ENCODE measurements around the gene DNASE1L1.

The DNASE1L1 gene

DNA sequence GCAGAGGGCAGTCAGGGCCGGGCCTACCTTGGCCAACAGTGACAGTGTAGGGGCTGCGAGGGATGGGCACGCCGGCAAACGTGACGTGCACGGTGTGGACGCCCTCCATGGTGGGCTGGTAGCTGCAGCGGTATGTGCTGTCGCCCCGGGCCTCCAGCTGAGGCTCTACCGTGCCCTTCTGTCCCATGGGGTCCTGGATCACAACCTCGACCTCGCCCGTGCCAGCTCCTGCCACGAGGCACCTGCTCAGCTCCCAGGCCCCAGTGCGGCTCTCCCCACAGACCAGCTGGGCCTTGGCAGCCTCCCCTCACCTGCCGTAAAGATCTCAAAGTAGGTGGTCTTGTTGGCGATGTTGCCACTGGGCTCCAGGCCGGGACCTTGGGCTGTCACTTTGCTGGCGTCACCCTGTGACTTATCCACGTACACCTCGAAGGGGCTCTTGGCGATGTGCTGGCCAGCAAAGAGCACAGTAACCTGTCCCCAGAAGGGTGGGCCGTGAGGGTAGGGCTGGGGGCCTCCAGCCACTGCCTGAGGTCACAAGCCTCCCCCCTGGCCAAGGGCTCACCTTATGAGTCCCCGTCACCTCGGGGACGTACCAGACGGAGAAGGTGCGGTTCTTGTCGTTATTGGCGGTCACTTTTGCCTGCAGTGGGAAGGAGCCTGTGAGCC is 42.9 kb downstream of the DNASE1L1 start:
- no peak for DNase-seq

DNA sequence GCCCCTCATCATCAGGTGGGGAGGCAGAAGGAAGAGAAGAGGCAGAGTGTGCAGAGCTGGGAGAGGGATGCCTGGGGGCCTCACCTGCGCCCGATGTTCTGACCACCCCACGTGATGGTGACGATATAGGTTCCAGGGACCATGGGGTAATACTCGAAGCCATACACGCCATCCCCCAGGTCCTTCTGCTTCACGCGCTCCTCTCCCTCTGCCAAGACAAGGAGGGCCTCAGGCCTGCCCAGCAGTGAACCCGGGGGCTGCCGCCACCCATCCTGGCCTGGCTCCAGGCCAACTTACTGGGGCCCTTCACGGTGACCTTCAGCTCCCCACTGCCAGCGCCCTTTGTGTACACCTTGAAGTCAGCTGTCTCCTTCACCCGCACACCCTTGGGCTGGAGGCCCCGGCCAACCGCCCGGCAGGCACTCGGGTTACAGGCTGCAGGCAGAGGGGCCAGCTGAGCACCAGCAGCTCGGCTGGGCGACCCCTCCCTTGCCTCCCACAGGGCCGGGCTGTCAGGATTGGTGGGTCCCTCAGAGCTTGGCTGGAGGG is 43.9 kb downstream of the DNASE1L1 start:
- DNase-seq, result no peak

DNA sequence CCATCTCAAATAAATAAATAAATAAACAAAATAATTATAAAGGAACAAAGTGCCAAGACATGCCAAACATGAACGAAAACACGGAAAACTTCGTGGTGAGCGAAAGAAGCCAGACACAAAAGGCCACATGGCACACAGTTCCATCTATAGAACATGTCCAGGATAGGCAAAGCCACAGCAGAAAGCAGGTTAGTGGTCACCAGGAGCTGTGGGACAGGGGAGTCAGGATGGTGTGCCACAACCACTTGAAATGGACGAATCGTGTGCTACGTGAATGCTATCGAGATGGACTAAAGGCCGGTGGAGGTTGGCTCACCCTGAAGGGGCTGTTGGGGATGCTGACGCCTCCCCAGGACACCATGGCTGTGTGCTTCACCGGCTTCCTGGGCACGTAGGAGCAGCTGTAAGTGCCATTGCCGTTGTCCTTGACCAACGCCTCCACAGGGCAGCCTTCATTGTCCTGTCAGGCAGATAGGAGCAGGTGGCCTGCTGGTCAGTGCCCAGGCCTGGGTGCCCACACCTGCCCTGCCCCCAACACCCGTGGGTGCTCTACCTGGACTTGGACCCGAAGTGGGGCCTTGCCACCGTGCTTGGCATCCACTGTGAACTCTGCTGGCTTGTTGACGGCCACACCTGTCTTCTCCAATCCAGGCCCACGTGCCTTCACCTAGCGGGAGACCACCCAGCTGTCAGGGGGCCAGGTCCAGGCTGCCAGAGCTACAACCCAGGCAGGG is 45.2 kb downstream of the DNASE1L1 start:
- no peak for DNase-seq

DNA sequence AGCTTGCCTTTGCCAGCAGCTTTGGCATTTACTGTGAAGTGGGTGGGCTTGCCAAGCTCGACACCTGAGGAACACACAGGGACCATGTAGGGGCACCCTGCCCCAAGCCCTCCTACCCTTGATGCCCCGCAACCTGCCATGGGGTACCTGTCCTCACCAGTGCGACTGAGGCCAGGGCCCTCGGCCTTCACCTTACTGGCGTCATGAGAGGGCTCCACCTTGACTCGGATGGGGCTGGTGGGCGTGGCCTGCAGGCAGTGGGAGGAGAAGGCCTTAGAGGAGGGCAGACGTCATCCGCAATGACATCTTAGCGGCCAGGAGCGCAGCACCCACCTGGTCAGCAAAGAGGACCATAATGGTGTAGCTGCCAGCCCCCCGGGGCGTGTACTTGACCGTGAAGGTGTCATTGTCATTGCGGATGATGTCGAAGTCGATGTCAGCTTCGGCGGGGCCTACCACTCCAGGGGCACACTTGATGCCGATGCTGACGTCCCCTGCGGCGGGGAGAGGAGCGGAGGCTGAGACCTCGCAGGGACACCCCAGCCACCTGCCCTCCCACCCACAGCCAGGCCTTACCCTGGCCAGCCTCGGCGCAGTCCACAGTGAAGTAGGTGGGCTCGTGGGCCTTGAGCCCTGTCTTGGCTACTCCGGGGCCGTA is 46.8 kb downstream of the DNASE1L1 start:
- DNase-seq, result no peak

DNA sequence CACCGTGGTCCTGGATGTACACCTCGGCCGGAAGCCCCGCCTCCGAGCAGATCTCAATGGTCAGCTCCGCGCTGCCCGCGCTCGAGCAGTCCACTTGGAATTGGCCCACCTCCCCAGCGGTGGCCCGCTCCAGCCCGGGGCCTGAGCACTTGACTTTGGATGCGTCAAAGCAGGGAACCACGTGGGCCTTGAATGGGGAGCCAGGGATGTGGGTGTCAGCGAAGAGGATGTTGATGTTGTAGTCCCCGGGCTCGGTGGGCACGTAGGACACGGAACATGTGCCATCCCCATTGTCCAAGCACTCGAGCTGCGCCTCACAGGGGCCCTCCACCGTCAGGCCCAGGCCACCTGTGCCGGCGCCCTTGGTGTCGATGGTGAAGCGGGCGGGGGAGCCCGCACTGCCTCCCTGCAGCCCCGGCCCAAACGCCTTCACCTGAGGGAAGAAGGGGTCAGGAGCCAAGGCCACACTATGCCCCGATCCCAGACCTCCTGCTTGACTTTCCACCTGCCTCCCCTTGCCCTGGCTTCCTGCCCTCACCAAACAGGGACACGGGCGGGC is 48.8 kb downstream of the DNASE1L1 start:
- no peak for DNase-seq

DNA sequence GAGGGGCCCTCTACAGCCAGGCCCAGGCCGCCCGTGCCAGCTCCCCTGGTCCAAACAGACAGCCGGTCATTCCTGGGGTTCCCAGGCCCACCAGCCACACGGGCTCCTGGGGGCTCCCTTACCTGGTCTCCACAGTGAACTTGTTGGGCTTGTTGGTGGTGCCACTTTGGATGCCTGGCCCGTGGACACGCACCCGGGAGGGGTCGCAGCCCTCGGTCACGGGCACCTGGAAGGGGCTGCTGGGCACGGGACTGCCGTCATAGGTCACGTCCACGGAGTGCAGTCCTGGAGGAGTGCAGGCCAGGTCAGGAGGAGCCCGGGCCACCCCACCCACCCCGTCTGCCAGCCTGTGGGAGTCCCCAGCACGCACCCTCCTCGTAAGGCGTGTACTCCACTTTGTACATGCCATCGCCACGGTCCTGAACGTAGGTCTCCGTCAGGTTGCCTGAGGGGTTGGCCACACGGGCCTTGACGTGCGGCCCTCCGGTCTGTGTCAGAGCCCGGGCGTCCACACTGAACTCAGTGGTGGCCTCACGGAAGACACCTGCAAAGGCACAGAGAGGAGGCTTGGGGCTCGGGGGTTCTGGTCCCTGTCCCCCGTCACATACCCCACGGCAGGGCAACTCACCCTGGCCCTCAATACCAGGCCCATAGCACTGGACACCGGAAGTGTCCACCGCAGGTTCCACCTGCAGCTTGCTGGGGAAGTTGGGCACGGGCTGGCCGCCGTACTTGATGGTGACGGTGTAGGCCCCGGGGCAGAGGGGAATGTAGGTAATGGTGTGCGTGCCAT is 49.5 kb downstream of the DNASE1L1 start:
- no peak for DNase-seq

DNA sequence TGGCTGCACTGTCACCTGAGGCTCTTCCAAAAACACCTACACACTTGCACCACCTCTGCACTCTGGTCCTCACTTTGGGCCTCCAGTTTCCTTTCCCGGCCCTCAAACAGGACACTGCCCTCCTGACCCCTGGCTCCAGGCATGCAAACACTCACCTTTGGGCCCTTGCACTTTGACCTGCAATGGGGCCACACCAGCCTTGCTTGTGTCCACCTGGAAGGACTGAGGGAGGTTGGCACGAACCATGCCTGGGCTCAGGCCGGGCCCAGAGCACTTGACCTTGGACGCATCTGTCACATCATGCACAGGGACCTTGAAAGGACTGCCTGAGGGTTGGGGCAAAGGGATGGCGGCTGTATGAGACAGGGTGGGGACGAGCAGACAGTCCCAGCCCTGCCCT is 50.2 kb downstream of the DNASE1L1 start:
- no peak for DNase-seq

DNA sequence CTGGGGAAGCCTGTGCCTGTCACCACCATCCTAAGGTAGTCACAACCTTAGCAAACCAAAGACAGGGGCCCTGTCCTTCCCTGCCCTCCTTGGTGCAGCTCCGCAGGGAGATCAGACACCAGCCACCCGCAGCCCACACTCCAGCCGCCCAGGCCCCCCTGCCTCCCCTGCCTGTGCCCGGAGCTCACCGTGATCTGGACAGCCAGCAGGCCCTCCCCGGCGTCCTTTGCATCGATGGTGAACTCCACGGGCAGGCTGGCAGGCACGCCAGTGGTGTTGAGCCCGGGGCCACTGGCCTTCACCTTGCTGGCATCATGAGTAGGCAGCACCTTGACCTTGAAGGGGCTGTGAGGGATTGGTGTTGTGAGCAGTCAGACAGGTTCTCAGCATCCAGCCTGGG is 51.0 kb downstream of the DNASE1L1 start:
- DNase-seq, result no peak

DNA sequence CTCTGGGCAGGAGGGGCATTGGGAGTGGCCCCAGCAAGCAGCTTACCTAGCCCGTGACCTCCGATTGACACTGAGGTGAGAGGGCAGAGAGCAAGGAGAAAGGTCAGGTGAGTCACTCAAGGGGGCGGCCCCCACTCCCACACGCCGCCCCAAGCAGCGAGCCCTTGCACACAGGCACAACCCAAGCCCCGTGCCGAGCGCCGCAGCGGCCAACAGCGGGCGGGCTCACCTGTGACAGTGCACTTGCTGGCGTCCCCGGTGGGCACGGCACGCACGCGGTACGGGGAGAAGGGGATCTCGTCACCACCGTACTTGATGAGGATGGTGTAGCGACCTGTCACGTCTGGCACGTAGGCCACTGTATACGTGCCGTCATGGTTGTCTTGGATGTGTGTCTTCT is 51.8 kb downstream of the DNASE1L1 start:
- no peak for DNase-seq

DNA sequence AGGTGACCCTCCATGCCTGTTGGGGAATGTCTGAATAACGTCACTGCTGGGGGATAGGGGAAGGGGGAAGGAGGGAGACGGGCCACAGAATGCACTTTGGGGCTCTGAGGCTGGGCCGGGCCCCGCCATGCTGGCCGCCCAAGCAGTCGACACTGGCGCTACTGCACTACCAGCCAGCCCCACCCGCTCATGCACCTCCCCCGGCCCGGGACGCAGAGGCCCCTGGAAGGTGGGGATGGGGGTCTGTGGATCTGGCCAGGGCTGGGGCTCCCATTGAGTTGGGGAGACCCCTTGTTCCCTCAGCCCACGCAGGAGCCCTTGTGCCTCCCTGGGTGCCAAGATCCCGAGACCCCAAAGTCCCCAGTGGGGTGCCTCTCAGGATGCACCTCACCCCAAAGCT is 52.5 kb downstream of the DNASE1L1 start:
- DNase-seq, result no peak

DNA sequence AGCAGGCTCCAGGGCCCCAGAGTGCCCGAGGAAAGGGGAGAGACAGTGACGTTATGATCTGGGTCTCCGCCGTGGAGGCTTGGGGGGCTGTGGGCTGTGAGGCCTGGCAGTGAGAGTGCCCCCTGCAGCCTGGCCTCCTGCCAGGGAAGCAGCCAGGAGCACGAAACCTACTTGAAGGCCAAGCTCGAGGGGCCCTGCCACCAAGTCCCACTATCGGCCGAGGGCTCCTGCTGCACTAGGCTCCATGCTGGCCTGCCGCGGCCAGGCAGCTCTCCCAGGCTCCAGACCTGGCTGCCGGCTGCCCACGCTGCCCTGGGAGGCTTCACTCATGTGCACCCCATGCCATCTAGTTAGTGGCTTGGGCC is 53.3 kb downstream of the DNASE1L1 start:
- no peak for DNase-seq

DNA sequence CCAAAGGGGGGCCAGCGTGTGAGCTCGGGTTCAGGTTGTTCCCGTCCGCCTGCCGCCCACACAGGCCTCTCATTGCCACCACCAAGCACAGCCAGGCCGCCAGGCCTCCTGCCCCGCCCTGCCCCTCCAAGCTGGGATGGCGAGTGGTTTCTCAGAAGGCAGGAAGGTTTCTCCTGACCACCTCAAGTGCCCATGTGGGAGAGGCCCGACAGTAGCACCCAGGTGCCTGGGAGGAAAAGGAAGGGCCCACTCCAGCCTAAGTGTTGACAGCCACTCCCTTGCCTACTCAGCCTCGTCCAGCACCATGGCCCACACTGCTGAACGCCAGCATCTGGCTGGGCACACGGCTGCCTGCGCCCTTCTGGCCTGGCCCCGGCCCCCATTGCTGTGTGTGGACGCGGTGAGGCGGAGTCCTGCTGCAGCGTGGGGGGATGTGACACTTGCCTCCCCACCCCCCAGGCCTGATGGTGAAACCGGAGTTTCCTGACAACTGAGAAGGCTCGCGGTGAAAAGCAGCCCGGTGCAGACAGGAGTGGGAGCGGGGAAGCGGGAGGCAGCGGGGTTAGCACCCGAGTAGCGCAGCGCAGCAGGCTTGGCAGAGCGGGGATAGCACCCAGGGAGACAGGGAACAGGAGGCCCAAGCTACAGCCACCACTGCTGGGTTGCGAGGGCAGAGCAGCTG is 53.8 kb downstream of the DNASE1L1 start:
- no peak for DNase-seq

DNA sequence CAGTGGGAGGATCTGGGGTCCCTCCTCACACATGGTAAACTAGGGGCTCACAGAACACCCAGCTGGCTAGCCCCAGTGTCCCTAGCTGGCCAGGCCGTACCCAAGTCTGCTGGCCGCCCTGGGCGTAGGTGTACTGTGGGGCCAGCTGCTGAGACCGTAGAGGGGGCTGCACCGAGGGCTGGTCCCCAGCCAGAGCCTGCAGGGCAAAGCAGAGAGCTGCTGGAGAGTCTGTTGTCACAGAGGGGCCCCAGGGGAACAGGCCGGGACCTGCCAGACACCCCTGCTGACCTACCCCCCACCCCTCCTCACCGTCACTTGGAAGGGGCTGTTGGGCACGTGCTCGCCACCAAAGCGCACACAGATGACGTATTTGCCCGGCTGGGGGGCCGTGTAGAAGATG is 54.5 kb downstream of the DNASE1L1 start:
- DNase-seq, result no peak

DNA sequence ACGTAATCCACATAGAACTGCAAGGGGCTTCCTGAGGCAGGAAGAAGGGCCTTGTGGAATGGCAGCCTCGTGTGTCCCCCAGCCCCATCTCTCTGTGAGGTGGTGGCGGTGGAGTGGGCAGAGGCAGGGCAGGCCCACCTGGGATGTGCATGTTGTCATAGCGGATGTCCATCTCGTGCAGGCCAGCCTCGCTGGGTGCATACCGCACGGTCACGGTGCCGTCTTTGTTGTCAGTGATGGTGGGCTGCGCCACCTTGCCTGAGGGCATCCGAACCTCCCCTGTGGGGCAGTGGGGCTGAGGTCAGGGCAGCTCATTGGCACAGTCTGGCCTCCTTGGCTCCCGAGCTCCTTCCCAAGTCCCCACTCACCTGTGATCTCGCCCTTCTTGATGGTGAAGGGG is 55.0 kb downstream of the DNASE1L1 start:
- no peak for DNase-seq

DNA sequence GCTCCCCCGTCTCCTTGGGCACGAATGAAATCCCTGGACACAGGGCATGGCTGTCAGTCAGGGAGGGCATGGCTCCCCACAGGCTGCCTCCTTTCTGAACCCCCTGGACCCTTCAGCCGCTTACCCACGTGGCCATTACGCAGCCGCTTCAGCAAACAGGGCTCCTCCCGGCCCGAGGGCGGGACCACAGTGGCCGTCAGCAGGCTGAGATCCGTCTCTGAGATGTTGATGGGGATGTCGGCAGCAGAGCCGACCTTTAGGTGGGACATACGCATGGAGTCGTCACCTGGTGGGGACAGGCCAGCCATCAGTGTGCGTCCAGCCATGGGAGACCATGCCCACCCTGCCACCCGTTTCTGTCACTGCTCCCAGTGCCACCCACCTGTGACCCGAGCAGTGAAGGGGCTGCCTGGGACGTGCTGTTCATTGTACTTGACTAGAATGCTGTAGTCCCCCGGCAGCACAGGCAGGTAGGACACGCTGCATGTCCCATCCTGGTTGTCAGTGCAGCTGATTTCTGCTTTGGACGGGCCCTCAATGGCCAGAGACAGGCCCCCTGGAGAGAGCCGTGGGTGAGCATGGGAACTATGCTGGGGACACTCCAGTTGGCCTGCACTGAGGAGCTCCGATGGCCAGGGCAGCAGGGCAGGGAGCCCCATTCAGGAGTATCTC is 55.7 kb downstream of the DNASE1L1 start:
- no peak for DNase-seq

DNA sequence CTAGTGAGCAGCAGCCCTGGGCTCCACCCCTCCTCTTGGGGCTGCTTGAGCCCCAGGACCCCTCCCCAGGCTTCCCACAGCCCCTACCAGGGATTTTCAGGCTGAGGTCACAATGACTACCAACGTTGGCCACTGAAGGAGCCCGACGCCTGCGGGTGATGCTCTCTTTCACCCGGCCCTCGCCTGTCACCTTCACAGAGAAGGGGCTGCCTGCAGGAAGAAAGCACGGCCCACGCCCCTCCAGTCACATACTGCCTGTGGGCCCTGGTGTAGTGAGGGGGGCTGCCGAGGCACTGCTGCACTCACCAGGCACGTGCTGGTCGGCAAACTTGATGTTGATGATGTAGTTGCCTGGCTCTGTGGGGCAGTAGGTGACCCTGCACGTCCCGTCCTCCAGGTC is 56.6 kb downstream of the DNASE1L1 start:
- no peak for DNase-seq

DNA sequence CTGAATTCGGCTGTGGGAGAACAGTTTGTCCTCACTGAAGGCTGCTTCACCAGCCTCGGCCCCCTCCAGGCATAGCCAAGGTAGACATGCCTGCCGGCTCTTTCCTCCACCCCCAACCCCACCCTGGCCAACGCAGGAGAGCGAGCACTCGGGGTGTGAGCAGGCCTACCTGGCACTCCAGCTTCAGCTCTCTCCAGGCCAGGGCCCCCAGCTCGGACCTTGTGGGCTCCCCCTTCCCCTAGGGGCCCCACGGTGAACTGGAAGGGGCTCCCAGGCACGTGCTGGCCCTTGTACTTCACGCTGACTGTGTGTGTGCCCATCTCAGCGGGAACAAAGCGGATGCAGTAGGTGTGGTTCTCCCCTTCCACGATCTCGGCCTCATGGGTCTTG is 57.0 kb downstream of the DNASE1L1 start:
- no peak for DNase-seq

All from NCI-H2029 treated with DMSO at 0.1 percent for 48 hours (cell line).